Measurements from ENCODE around the gene STARD10.
A peak's percentile ranks its signal among the peaks of the same experiment; 100 is the strongest.

The STARD10 gene

DNA sequence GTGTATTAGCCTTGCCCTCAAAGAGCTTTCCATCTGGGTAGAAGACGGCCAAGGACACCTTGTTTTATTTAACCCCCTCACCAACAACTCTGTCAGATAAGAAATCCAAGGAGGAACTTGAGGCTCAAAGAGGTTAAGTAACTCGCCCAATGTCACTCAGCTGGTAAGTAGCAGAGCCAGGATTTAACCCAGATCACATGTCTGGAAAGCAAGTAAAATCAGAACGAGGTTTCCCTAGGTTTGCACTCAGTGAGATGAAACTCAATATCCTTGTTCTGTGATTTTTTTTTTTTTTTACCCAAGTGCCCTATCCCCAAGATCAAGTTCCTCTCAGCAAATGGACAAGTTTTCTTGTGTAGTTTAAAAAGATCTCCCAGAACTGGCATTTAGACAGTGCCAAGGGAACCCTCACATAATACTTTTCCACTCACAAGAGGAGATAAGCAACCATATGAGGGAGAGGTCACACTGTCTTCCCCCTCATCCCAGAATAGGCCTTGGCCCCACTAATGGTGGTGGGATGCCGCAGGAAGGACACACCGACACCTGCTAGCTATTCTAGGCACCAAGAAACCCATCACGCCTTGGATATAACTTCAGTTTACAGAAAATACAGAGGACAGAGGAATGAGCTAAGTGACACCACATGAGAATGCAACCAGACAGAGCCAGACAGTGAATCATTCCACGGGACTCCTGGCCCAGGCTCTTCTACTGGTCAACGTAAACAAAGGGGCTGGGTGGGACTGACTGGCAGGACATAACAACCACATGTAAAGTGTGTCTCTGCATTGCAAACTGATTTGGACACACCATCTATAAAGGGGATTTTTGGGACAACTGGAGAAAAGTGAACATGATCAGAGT, 33.1 kb downstream of the STARD10 start:
- DNase-seq: no peak

GRCh38 chr11:72759468-72759985, 34.3 kb downstream of the STARD10 start:
- peak; percentile 66 for DNase-seq

- DNase-seq: peak; percentile 94
These were observed 35.0 kb downstream of the STARD10 start for GRCh38 chr11:72758690-72759389.

DNA sequence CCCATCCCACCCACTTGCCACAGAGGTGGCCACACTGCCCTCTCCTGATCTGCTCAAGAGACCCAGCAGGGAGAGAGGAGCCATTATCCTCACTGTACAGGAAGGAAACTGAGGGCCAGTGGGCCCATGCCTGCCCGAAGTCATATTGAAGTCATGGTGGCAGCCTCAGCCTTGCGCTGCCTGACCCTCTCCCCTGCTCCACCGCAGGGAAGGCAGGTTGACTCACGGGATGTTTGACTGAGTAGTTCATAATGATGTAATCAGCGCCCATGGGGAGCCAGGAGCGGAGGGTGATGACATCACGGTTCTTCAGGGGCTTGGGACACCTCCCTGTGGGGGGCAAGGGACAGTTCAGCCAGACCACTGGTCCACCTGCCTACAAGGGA, 35.5 kb downstream of the STARD10 start:
- DNase-seq: no peak

GRCh38 chr11:72755713-72756285, 38.0 kb downstream of the STARD10 start:
- DNase-seq: no peak

GRCh38 chr11:72754544-72755155, 39.2 kb downstream of the STARD10 start:
- DNase-seq: no peak

DNA sequence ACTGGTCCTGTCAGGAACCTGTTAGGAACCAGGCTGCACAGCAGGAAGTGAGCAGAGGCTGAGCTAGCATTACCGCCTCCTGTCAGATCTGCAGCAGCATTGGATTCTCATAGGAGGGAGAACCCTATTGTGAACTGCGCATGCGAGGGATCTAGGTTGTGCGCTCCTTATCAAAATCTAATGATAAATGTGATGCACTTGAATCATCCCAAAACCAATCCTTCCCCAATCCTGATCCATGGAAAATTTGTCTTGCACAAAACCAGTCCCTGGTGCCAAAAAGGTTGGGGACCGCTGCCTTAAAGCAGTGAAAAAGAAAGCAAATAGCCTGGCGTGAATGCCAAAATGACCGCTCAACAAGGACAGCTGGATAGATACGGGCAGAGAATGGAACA, 39.7 kb downstream of the STARD10 start:
- DNase-seq: no peak

DNA sequence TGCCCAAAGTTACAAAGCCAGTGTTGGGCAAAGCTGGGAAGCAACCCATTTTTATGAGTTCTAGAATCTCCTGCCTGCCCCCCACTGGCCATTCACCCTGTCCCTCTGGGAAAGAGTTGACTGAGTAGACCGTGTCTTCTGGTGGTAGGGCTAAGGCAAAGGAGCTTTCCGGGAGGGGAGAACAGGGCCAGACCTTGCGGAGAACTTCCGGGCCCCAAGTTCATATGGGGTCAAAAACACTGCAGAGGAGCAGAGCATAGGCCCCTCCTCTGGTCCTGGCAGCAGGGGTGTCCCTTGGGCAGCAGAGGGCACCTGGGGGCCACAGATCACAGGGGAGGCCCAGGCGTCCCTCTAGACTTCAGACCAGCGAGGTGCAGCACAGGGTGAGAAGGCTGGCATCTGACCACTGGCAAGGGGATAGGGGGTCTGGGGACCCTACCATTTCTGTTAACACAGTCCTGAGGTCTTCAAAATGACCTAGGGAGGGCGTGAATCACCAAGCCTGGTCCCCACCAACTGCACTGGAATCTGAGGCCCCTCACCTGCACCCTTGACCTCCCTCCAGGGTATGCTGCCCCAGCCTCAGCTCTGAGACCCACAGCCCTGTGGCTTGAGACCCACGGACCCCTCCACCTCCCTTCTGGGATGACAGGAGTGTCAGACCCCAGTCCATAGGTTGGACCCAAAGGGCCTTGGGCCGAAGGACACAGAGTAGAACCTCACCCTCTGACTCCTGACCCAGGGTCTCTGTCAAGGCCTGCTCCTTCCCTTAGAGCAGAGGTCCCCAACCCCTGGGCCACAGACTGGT, 40.3 kb downstream of the STARD10 start:
- no peak for DNase-seq

- peak; percentile 71 for DNase-seq
These were observed 41.5 kb downstream of the STARD10 start, which contains the start of gene ARAP1 for GRCh38 chr11:72752088-72752914. Gene ARAP1, minus strand, starts transcription at chr11:72752408. Its CDS starts 25,280 bp downstream, at chr11:72727128.

GRCh38 chr11:72751116-72752087, 42.4 kb downstream of the STARD10 start:
- DNase-seq: peak; percentile 37

GRCh38 chr11:72750556-72751115, 43.2 kb downstream of the STARD10 start:
- no peak for DNase-seq

GRCh38 chr11:72750086-72750485, 43.8 kb downstream of the STARD10 start:
- DNase-seq: no peak

- DNase-seq: no peak
These were observed 46.5 kb downstream of the STARD10 start for GRCh38 chr11:72747289-72747855.

DNA sequence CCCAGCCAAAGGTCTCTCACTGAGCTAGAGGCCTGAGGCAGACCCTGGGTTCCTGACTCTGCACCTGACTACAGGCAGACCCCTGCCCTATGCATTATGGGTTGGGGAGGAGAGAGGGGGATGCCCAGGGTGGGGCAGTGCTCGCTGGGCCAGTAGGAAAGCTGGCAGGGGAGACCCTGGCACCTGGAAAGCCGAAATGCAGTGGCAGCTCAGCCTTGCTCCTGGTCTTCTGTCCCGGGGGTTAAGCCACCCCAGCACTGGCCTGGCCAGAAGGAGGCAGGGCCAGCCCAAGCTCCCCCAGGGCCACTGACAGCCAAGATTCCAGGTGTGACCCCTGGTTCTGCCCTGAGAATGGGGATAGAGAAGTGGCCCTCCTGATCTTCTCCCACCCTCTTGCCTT, 47.0 kb downstream of the STARD10 start:
- DNase-seq: no peak

DNA sequence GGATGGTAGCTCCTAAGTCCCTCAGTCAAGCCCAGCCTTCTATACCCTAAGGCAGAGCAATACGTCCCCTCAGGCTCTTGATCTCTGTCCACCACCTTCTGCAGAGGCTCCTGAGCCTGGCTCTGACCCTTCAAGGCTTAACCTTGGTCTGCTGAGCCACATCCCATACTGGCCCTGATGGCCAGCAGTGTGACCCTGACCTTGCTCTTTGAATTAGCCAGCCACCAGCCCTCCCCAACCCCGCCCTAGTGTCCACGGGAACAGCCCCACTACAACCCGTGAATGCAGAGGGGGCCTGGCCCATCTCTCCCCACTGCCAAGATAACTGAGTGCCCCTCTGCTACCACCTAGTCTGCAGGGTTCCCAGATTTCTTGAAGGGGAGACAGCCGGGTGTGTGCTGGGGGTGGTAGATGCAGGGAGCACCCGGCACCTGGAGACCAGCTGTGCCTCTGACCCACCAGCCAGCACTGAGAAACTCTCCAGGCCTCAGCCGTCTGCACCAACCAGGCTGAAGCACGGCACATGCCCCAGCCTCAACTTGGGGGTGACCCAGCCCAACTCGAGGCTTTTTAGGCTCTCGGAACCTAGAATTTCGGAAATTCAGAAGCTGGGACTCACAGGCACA, 47.8 kb downstream of the STARD10 start:
- no peak for DNase-seq

DNA sequence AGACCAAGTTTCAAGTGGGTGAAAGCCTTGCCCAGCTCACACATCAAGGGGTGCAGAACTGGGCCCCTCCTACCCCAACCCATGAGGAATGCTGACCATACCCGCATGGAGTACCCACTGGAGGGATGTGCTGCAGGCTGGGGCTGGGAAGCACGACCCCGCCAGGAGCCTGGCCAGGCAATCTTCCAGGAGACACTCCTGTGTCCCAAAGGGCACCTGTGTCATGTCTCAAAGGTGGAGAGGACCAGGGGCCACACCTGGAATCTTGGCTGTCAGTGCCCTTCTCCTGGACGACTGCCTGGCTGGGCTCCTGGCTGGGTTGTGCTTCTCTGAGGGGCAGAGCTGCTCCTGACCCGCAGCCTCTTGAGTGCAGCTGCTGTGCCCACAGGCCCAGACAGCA, 48.3 kb downstream of the STARD10 start:
- DNase-seq: no peak

DNA sequence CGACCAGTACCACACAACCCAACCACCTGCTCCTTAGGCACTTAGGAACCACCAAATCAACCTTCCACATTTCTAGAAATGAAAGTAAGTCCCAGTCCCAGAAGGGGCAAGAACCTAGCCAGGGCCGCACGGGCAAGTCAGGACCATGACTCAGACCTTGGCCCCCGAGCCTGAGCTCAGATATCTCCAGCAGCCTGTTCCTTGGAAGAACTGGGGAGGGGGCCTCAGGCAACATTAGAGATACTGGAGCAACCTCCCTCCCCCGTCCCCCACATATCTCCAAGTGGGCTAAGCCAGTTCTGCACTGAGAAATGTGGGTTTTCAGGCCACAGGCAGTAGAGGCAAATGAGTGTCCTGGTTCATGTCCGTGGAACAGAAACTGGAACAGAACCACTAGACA, 49.4 kb downstream of the STARD10 start:
- DNase-seq: no peak

GRCh38 chr11:72743321-72744221, 50.3 kb downstream of the STARD10 start:
- DNase-seq: no peak

All from NCI-H345 (cell line).